Measurements from ENCODE around the gene TBC1D24.

The TBC1D24 gene

GRCh38 chr16:2499454-2499853, 24.5 kb downstream of the TBC1D24 start:
- no peaks in the 10 kb centered on the region for H3K9me3 ChIP-seq (ENCODE audit: control insufficient read depth, low read length)
- no peaks in the 10 kb centered on the region for H3K27me3 ChIP-seq (ENCODE audit: control insufficient read depth, insufficient read depth, low read length)
- H3K4me2 ChIP-seq (ENCODE audit: low read length) = no peak overlapping the region
- no peak overlapping the region for H3K4me3 ChIP-seq (ENCODE audit: low read depth, low read length)
- no peak for TF ChIP-seq CTCF (IDR thresholded peaks at IDR 0.05)
- H3K9ac ChIP-seq = no peak overlapping the region
- no peak overlapping the region for H2AFZ ChIP-seq
- H3K79me2 ChIP-seq = peaks cover 3% of the 10 kb centered on the region
- H3K36me3 ChIP-seq (ENCODE audit: control insufficient read depth, insufficient read depth, low read length) = no peaks in the 10 kb centered on the region
- no peak overlapping the region for H3K27ac ChIP-seq
- no peaks in the 10 kb centered on the region for H3K4me1 ChIP-seq

GRCh38 chr16:2499890-2500429, 25.0 kb downstream of the TBC1D24 start:
- Histone ChIP-seq H3K27me3 (ENCODE audit: control insufficient read depth, insufficient read depth, low read length) (no peaks in the 10 kb centered on the region), H3K36me3 (ENCODE audit: control insufficient read depth, insufficient read depth, low read length) (no peaks in the 10 kb centered on the region), H3K4me1 (no peaks in the 10 kb centered on the region), H3K9me3 (ENCODE audit: control insufficient read depth, low read length) (no peaks in the 10 kb centered on the region), H3K27ac (no peak overlapping the region), H3K9ac (no peak overlapping the region), H3K4me2 (ENCODE audit: low read length) (no peak overlapping the region), H3K4me3 (ENCODE audit: low read depth, low read length) (no peak overlapping the region), H2AFZ (no peak overlapping the region), H3K79me2 (peaks cover 3% of the 10 kb centered on the region)
- no peak for TF ChIP-seq CTCF (IDR thresholded peaks at IDR 0.05)

GRCh38 chr16:2500430-2500917, 25.5 kb downstream of the TBC1D24 start:
- Histone ChIP-seq H3K4me3 (ENCODE audit: low read depth, low read length) (no peak overlapping the region), H3K4me2 (ENCODE audit: low read length) (no peak overlapping the region), H3K9ac (no peak overlapping the region), H3K9me3 (ENCODE audit: control insufficient read depth, low read length) (no peaks in the 10 kb centered on the region), H3K36me3 (ENCODE audit: control insufficient read depth, insufficient read depth, low read length) (no peaks in the 10 kb centered on the region), H3K27ac (no peak overlapping the region), H2AFZ (no peak overlapping the region), H3K27me3 (ENCODE audit: control insufficient read depth, insufficient read depth, low read length) (no peaks in the 10 kb centered on the region), H3K4me1 (no peaks in the 10 kb centered on the region), H3K79me2 (peaks cover 3% of the 10 kb centered on the region)
- TF ChIP-seq CTCF (IDR thresholded peaks at IDR 0.05) = no peak

GRCh38 chr16:2500918-2501750, 26.2 kb downstream of the TBC1D24 start:
- H3K27me3 ChIP-seq (ENCODE audit: control insufficient read depth, insufficient read depth, low read length) = no peaks in the 10 kb centered on the region
- no peak overlapping the region for H3K27ac ChIP-seq
- H3K79me2 ChIP-seq = peaks cover 3% of the 10 kb centered on the region
- no peaks in the 10 kb centered on the region for H3K4me1 ChIP-seq
- H3K9ac ChIP-seq = no peak overlapping the region
- peak overlapping the region; percentile 72 for H2AFZ ChIP-seq
- no peak overlapping the region for H3K4me3 ChIP-seq (ENCODE audit: low read depth, low read length)
- no peaks in the 10 kb centered on the region for H3K9me3 ChIP-seq (ENCODE audit: control insufficient read depth, low read length)
- TF ChIP-seq CTCF (IDR thresholded peaks at IDR 0.05) = peak; percentile 96
- H3K4me2 ChIP-seq (ENCODE audit: low read length) = peak overlapping the region; percentile 19
- no peaks in the 10 kb centered on the region for H3K36me3 ChIP-seq (ENCODE audit: control insufficient read depth, insufficient read depth, low read length)

Measured in parathyroid adenoma (tissue), 2 donors.